Measurements from ENCODE around the gene AKIRIN2. TPM values are rescaled to one million over a fixed set of nuclear protein-coding genes. Genes with fewer than 3 reads are reported as not detected.
A peak's percentile ranks its signal among the peaks of the same experiment; 100 is the strongest.

Gene AKIRIN2
- total and polyA plus RNA-seq, 8 donors, result 7.3 to 20.1 (median 10.2) TPM

DNA sequence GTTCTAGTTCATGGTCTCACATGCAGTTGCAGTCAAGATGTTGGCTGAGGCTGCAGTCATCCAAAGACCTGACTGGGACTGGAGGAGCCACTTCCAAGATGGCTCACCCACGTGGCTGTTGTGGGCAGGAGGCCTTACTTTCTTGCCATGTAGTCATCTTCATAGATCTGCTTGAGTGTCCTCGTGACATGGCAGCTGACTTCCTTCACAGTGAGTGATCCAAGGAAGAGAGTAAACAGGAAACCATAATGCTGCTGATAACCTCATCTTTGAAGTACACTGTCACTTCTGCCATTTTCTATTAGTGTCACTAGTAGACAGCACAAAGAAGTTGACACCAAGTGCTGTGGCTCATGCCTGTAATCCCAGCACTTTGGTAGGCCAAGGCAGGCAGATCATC, 40.1 kb upstream of the AKIRIN2 start:
- intact Hi-C loops (cut with DNase I), result no loop called here
- H3K27ac ChIP-seq, result no peak overlapping the region
- no peaks in the 10 kb centered on the region for H3K36me3 ChIP-seq
- WGBS, 2 donors, result 47 to 64% methylated on average over 2 of the region's 2 CpGs
- H3K4me3 ChIP-seq, result no peak overlapping the region
- no peaks in the 10 kb centered on the region for H3K4me1 ChIP-seq
- TF ChIP-seq, protein P1, sequence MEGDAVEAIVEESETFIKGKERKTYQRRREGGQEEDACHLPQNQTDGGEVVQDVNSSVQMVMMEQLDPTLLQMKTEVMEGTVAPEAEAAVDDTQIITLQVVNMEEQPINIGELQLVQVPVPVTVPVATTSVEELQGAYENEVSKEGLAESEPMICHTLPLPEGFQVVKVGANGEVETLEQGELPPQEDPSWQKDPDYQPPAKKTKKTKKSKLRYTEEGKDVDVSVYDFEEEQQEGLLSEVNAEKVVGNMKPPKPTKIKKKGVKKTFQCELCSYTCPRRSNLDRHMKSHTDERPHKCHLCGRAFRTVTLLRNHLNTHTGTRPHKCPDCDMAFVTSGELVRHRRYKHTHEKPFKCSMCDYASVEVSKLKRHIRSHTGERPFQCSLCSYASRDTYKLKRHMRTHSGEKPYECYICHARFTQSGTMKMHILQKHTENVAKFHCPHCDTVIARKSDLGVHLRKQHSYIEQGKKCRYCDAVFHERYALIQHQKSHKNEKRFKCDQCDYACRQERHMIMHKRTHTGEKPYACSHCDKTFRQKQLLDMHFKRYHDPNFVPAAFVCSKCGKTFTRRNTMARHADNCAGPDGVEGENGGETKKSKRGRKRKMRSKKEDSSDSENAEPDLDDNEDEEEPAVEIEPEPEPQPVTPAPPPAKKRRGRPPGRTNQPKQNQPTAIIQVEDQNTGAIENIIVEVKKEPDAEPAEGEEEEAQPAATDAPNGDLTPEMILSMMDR (IDR thresholded peaks at IDR 0.05), result no peak
- DNase-seq (peak in 1 of 6 donors; percentile 29), FAIRE-seq (no peak), ATAC-seq (peak in 2 of 4 donors; percentile 46 to 47)
- H3K9me3 ChIP-seq, result no peaks in the 10 kb centered on the region
- no peaks in the 10 kb centered on the region for H3K27me3 ChIP-seq

DNA sequence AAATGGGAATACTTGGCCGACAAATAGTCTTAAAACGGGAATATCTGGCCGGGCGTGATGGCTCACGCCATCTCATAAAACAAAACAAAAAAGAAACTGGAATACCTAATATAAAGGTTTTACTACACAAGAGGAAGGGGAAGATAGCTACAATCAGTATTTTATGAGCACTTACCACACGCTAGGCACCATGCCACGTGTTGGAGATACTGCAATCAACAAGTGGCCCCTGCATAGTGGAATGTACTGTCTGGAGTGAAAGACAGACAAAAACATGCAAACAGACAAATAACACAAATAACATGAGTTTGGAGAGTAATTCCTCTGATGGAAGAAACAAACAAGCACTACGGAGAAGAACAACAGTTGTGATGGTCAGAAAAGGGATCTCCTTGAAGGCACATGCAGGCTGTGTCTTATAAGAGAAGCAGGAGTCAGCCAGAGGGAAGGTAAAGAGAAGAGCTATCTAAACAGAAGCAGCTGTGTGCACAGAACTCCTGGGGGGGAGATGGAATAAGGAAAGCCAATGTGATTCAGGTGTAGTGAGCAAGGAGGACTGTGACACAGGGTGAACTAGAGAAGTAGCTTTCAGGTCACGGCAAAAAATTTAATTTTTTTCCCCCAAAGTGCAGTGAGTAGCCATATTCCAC, 39.1 kb upstream of the AKIRIN2 start:
- DNase-seq (no peak), ATAC-seq (no peak), FAIRE-seq (no peak)
- intact Hi-C loops (cut with DNase I), result no loop called here
- WGBS, 2 donors, result 83% methylated on average over 9 of the region's 9 CpGs
- H3K27me3 ChIP-seq, result no peaks in the 10 kb centered on the region
- H3K9me3 ChIP-seq, result no peaks in the 10 kb centered on the region
- H3K36me3 ChIP-seq, result no peaks in the 10 kb centered on the region
- no peak overlapping the region for H3K4me3 ChIP-seq
- H3K4me1 ChIP-seq, result no peaks in the 10 kb centered on the region
- no peak overlapping the region for H3K27ac ChIP-seq
- TF ChIP-seq, protein P1 (IDR thresholded peaks at IDR 0.05), result no peak

DNA sequence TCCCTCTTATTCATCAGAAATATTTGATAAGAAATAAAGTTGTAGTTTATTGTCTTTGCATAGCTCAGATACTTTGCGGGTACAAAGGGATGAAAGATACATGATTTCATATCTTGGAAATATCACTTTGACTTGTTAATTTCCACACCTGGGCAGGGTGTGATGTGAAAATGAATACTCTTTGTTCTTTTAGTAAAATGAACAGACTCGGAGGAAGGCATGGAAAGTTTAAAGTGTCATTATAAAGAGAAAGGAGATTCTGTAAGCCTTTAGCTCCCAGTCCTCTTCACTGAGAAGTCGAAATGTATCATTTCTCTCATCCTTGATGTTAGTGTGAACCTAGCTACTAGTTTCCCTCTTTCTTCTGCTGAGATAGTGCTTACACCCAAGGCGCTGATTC, 36.7 kb upstream of the AKIRIN2 start:
- intact Hi-C loops (cut with DNase I), result no loop called here
- TF ChIP-seq, protein P1 (IDR thresholded peaks at IDR 0.05), result no peak
- Histone ChIP-seq H3K4me3 (no peak overlapping the region), H3K36me3 (no peaks in the 10 kb centered on the region), H3K27ac (no peak overlapping the region), H3K27me3 (no peaks in the 10 kb centered on the region), H3K9me3 (no peaks in the 10 kb centered on the region), H3K4me1 (no peaks in the 10 kb centered on the region)
- WGBS, 2 donors, result 74 to 86% methylated on average over 4 of the region's 4 CpGs
- FAIRE-seq (no peak), ATAC-seq (no peak), DNase-seq (no peak)

DNA sequence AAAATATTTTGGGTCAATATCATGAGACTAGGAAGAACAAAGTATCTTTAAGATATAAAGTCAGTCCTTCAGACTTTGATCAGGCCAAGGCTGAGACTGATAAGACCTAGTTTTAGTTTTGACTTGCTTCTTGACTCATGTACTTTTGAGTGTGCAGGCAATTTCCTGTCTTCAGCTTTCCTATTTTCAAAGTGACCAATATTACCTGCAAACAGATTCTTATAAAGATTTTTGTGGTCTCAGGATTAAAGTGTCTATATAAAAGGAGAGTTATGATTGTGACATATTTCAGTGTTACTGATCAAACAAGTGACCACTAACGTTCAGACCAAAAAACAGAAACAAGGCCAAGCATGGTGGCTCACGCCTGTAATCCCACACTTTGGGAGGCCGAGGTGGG, 36.0 kb upstream of the AKIRIN2 start:
- Histone ChIP-seq H3K27me3 (no peaks in the 10 kb centered on the region), H3K36me3 (no peaks in the 10 kb centered on the region), H3K4me3 (no peak overlapping the region), H3K9me3 (no peaks in the 10 kb centered on the region), H3K27ac (no peak overlapping the region), H3K4me1 (no peaks in the 10 kb centered on the region)
- FAIRE-seq (no peak), ATAC-seq (no peak), DNase-seq (no peak)
- intact Hi-C loops (cut with DNase I), result no loop called here
- TF ChIP-seq, protein P1 (IDR thresholded peaks at IDR 0.05), result no peak
- WGBS, 2 donors, result 80 to 87% methylated on average over 3 of the region's 3 CpGs

DNA sequence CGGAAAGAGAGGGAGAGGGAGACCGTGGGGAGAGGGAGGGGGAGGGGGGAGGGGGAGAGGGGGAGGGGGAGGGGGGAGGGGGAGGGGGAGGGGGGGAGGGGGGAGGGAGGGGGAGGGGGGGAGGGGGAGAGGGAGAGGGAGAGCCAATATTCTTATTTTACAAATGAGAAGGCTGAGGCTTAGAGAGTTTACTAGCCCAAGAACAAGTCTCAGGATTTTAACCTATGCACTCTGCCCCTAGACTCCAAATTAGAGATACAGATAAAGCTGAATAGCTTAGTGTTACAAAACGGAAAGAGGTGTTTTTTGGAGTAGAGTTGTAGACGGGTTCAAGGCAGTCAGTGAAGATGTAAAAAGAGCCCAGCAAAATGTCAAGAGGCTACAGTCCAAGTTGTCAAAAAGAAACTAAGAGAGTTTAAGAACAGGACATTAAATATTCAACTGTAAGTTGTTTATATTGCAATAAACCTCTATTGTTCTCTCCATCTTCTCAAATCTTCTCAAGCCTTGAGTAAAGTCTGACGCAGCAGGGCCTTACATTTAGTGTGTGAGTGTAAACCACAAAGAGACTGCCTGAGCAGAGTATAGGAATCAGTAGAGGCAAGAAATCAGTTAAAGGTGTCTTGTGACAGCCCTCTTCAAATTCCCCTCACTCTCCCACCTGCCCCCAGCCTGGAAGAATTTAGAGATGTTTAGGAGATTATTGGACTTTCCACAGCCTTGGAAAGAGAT, 34.9 kb upstream of the AKIRIN2 start:
- no peaks in the 10 kb centered on the region for H3K27me3 ChIP-seq
- intact Hi-C loops (cut with DNase I), result no loop called here
- DNase-seq (no peak), FAIRE-seq (no peak), ATAC-seq (no peak)
- H3K4me3 ChIP-seq, result no peak overlapping the region
- H3K4me1 ChIP-seq, result peaks cover 0 to 7% (median 6%) of the 10 kb centered on the region in 3 donors
- no peaks in the 10 kb centered on the region for H3K9me3 ChIP-seq
- no peak overlapping the region for H3K27ac ChIP-seq
- no peaks in the 10 kb centered on the region for H3K36me3 ChIP-seq
- TF ChIP-seq, protein P1 (IDR thresholded peaks at IDR 0.05), result no peak
- 78 to 81% methylated on average over 3 of the region's 5 CpGs for WGBS, 2 donors

Measured in pancreas (tissue), 10 donors.